ENCODE results near the gene CCDC93. TPM values are rescaled to one million over a fixed set of nuclear protein-coding genes. Genes with fewer than 3 reads are reported as not detected.
"Not testable (repeated sequence)": the region's sequence is repeated elsewhere in the genome, so short reads cannot be mapped to it uniquely, and the experiment has no call there.

CCDC93 gene
- total and polyA plus RNA-seq, 2 donors from 2014 or later, result 6.7 to 36.3 TPM

DNA sequence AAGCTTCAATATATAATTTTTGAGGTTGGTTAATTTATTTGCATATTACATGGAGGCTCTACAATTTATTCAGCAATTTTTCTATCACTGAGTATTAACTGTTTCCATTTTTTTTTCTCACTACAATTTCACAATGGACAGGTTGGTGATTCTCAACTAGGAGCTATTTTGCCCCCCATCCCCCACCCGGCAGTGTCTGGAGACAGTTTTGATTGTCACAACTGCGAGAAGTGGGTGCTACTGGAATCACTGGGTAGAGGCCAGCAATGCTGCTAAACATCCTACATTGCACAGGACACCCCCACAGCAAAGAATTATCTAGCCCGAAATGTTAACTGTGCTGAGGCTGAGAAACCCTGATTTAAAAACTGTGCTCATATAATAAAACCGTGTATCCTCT lies 82.6 kb downstream of the CCDC93 start:
- Histone ChIP-seq H3K9me3 (ENCODE audit: control insufficient read depth in 2 of 3, insufficient read depth in 1 of 3, low read length in 3 of 3) (no peaks in the 10 kb centered on the region), H3K4me1 (ENCODE audit: control insufficient read depth in 2 of 3, insufficient read depth in 2 of 3, low read depth in 1 of 3, low read length in 3 of 3) (no peaks in the 10 kb centered on the region), H3K27ac (ENCODE audit: low read depth in 2 of 2, low read length in 2 of 2) (no peak overlapping the region), H3K4me3 (ENCODE audit: low read length in 3 of 3) (no peak overlapping the region), H3K36me3 (ENCODE audit: control insufficient read depth in 2 of 3, insufficient read depth in 3 of 3, low read length in 3 of 3) (peaks cover 6 to 56% (median 39%) of the 10 kb centered on the region in 3 donors), H3K9ac (ENCODE audit: low read length in 3 of 3) (no peak overlapping the region), H3K27me3 (ENCODE audit: control insufficient read depth, insufficient read depth, low read length) (no peaks in the 10 kb centered on the region)
- TF ChIP-seq, protein P1, sequence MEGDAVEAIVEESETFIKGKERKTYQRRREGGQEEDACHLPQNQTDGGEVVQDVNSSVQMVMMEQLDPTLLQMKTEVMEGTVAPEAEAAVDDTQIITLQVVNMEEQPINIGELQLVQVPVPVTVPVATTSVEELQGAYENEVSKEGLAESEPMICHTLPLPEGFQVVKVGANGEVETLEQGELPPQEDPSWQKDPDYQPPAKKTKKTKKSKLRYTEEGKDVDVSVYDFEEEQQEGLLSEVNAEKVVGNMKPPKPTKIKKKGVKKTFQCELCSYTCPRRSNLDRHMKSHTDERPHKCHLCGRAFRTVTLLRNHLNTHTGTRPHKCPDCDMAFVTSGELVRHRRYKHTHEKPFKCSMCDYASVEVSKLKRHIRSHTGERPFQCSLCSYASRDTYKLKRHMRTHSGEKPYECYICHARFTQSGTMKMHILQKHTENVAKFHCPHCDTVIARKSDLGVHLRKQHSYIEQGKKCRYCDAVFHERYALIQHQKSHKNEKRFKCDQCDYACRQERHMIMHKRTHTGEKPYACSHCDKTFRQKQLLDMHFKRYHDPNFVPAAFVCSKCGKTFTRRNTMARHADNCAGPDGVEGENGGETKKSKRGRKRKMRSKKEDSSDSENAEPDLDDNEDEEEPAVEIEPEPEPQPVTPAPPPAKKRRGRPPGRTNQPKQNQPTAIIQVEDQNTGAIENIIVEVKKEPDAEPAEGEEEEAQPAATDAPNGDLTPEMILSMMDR (IDR thresholded peaks at IDR 0.05; ENCODE audit: borderline replicate concordance, extremely low read depth, insufficient read depth), result no peak
- FAIRE-seq (no peak), DNase-seq (no peak)
- intact Hi-C loops (cut with DNase I), result no loop called here

DNA sequence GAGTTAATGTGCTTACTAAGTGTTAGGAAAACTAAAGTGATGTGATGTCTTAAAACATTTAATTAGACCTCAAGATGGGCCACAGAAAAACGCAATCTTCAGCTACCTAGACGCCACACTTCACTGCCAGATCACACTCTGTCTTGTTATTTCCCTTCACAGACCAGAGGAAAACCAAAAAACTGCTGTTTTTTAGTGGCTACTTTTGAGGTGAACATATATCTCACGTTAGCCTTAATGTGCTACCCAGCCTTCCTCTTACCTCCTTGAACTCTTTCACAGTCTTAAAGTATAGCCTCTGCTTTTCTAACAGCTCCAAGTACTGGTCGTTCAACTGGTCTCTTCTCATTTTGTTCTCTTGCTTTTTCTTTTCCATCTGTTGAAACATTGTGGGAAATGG lies 83.1 kb downstream of the CCDC93 start:
- no peaks in the 10 kb centered on the region for H3K4me1 ChIP-seq (ENCODE audit: control insufficient read depth in 2 of 3, insufficient read depth in 2 of 3, low read depth in 1 of 3, low read length in 3 of 3)
- no peak overlapping the region for H3K27ac ChIP-seq (ENCODE audit: low read depth in 2 of 2, low read length in 2 of 2)
- DNase-seq, result no peak
- no peaks in the 10 kb centered on the region for H3K27me3 ChIP-seq (ENCODE audit: control insufficient read depth, insufficient read depth, low read length)
- intact Hi-C loops (cut with DNase I), result no loop called here
- no peaks in the 10 kb centered on the region for H3K9me3 ChIP-seq (ENCODE audit: control insufficient read depth in 2 of 3, insufficient read depth in 1 of 3, low read length in 3 of 3)
- no peak overlapping the region for H3K9ac ChIP-seq (ENCODE audit: low read length in 3 of 3)
- FAIRE-seq, result no peak
- TF ChIP-seq, protein P1 (IDR thresholded peaks at IDR 0.05; ENCODE audit: borderline replicate concordance, extremely low read depth, insufficient read depth), result no peak
- peaks cover 6 to 56% (median 39%) of the 10 kb centered on the region in 3 donors for H3K36me3 ChIP-seq (ENCODE audit: control insufficient read depth in 2 of 3, insufficient read depth in 3 of 3, low read length in 3 of 3)
- no peak overlapping the region for H3K4me3 ChIP-seq (ENCODE audit: low read length in 3 of 3)

DNA sequence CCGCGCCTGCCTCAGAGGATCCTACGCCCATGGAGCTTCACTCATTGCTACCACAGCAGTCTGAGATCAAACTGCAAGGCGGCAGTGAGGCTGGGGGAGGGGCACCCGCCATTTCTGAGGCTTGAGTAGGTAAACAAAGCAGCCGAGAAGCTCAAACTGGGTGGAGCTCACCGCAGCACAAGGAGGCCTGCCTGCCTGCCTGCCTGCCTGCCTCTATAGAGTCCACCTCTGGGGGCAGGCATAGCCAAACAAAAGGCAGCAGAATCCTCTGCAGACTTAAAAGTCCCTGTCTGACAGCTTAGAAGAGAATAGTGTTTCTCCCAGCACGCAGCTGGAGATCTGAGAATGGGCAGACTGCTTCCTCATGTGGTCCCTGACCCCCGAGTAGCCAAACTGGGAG lies 90.4 kb downstream of the CCDC93 start:
- intact Hi-C loops (cut with DNase I); H3K9ac ChIP-seq (ENCODE audit: low read length in 3 of 3); DNase-seq; H3K4me1 ChIP-seq (ENCODE audit: control insufficient read depth in 2 of 3, insufficient read depth in 2 of 3, low read depth in 1 of 3, low read length in 3 of 3); H3K27ac ChIP-seq (ENCODE audit: low read depth in 2 of 2, low read length in 2 of 2); H3K27me3 ChIP-seq (ENCODE audit: control insufficient read depth, insufficient read depth, low read length); FAIRE-seq; H3K4me3 ChIP-seq (ENCODE audit: low read length in 3 of 3); H3K9me3 ChIP-seq (ENCODE audit: control insufficient read depth in 2 of 3, insufficient read depth in 1 of 3, low read length in 3 of 3): not testable (repeated sequence)
- H3K36me3 ChIP-seq (ENCODE audit: control insufficient read depth in 2 of 3, insufficient read depth in 3 of 3, low read length in 3 of 3), result peaks cover 6 to 33% (median 16%) of the 10 kb centered on the region in 3 donors

DNA sequence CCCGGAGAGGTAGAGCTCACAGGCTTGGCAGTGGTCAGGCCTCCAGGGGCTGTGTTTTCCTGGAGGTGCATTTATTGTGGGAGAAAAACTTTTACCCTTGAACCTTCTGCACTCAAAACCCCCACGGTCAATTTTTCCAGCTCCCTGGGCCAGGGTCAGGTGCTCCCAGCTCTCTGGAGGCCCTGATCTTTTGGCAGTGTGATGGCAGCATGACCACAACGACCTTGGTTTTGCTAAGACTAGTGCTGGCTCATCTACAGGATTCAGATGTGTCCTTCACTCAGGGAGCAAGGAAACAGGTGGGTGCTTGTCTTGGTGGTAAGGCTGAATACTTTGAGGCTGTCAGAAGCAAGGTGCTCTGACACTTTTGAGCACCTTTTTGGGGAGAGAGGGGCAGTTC lies 92.3 kb downstream of the CCDC93 start:
- no peaks in the 10 kb centered on the region for H3K27me3 ChIP-seq (ENCODE audit: control insufficient read depth, insufficient read depth, low read length)
- peaks cover 6 to 42% (median 22%) of the 10 kb centered on the region in 3 donors for H3K36me3 ChIP-seq (ENCODE audit: control insufficient read depth in 2 of 3, insufficient read depth in 3 of 3, low read length in 3 of 3)

More for the DNA sequence above, 92.3 kb downstream of the CCDC93 start:
- intact Hi-C loops (cut with DNase I), result no loop called here
- no peak overlapping the region for H3K27ac ChIP-seq (ENCODE audit: low read depth in 2 of 2, low read length in 2 of 2)
- H3K4me1 ChIP-seq (ENCODE audit: control insufficient read depth in 2 of 3, insufficient read depth in 2 of 3, low read depth in 1 of 3, low read length in 3 of 3), result peaks cover 0 to 5% (median 5%) of the 10 kb centered on the region in 3 donors
- H3K9ac ChIP-seq (ENCODE audit: low read length in 3 of 3), result no peak overlapping the region
- FAIRE-seq (no peak), DNase-seq (no peak)
- H3K4me3 ChIP-seq (ENCODE audit: low read length in 3 of 3), result no peak overlapping the region
- TF ChIP-seq, protein P1 (IDR thresholded peaks at IDR 0.05; ENCODE audit: borderline replicate concordance, extremely low read depth, insufficient read depth), result no peak
- H3K9me3 ChIP-seq (ENCODE audit: control insufficient read depth in 2 of 3, insufficient read depth in 1 of 3, low read length in 3 of 3), result no peaks in the 10 kb centered on the region

Data from kidney (tissue), 14 donors.